Choroid plexus epithelial cell (primary cell): ENCODE data around the gene CYP4F22.
"Not testable (repeated sequence)": the region's sequence is repeated elsewhere in the genome, so short reads cannot be mapped to it uniquely, and the experiment has no call there.

ENCODE experiments used
- DNase-seq: peaks from one replicate; pipeline ENCODE4 v3.0.0-alpha.2; 2010; ENCODE audit warnings: low read depth
- H3K4me3 ChIP-seq: 2 replicates; pipeline ENCODE4 v1.5.1; 2011; ENCODE audit warnings: low read depth, mild to moderate bottlenecking, control low read depth, low read length, moderate library complexity
- TF ChIP-seq, protein P1 (sequence below): conservative IDR thresholded peaks from 2 replicates; pipeline ENCODE4 v1.5.1; 2011; ENCODE audit warnings: low read depth, mild to moderate bottlenecking, control low read depth, inconsistent platforms, low read length, moderate library complexity

CYP4F22 gene

DNA sequence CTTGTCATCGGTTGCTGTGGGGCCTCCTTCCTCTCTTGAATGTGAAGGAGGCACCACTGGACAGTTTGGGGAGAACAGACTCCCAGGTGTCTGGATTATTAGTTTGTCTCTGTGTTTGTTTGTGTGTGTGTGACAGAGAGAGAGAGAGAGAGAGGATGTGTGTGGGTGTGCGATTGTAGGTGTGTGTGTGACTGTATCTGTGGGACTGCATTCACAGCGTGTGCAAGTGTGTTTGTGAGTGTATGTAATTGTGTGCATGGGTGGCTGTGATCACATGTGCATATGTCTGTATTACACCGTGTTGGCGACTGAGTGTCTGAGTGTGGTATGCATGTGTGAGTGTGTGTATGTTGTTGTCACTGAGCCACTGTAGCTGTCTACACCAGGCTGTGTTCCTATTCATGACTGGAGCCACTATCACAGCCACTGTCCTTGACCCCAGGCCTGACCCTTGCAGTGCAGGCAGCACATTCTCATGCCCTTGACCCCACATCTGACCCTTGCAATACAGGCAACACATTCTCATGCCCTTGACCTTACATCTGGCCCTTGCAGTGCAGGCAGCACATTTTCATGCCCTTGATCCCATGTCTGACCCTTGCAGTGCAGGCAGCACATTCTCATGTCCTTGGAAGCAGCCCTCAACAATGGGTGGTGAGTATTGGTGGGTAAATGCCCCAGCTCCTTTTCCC, 81.6 kb downstream of the CYP4F22 start:
- H3K4me3 ChIP-seq, result no peak overlapping the region
- TF ChIP-seq, protein P1, sequence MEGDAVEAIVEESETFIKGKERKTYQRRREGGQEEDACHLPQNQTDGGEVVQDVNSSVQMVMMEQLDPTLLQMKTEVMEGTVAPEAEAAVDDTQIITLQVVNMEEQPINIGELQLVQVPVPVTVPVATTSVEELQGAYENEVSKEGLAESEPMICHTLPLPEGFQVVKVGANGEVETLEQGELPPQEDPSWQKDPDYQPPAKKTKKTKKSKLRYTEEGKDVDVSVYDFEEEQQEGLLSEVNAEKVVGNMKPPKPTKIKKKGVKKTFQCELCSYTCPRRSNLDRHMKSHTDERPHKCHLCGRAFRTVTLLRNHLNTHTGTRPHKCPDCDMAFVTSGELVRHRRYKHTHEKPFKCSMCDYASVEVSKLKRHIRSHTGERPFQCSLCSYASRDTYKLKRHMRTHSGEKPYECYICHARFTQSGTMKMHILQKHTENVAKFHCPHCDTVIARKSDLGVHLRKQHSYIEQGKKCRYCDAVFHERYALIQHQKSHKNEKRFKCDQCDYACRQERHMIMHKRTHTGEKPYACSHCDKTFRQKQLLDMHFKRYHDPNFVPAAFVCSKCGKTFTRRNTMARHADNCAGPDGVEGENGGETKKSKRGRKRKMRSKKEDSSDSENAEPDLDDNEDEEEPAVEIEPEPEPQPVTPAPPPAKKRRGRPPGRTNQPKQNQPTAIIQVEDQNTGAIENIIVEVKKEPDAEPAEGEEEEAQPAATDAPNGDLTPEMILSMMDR, result no peak
- DNase-seq, result no peak

DNA sequence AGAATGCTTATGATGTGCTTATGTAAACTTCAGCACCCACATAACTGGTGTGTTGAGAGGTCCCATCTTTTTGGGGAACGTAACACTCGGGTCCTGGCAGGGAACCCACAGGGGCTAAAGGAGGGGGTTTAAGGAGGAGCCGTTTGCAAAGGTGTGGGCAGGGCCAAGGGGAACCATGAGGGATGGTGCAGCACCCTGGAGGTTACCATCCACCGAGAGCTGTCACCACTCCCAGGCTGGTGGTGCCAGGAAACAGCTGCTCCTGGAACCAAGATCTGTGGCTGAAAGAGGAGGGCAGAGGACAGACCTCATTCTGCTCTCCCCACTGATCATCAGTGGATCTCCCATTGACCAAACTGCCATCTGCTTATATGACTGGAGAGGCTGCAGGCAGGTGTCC, 83.5 kb downstream of the CYP4F22 start:
- DNase-seq, result no peak
- TF ChIP-seq, protein P1, result no peak
- H3K4me3 ChIP-seq, result no peak overlapping the region

DNA sequence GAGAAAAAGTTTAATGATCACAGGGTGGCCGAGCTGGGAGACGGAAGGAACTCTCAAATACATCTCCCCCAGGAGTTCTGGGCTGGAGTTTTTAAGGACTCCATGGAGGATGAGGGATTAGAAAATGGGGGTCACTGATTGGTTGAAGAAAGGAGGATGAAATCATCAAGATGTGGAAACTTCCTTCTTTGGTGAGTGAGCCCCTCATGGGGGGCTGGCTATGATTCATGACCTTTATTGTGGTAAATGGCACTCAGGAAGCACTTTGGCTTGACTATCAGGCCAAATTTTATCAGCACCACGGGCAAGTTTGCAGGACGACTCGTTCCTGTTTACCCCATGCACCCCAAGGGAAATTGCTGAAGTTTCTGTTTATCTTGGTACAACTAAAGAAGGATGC, 84.2 kb downstream of the CYP4F22 start:
- DNase-seq, H3K4me3 ChIP-seq: not testable (repeated sequence)

DNA sequence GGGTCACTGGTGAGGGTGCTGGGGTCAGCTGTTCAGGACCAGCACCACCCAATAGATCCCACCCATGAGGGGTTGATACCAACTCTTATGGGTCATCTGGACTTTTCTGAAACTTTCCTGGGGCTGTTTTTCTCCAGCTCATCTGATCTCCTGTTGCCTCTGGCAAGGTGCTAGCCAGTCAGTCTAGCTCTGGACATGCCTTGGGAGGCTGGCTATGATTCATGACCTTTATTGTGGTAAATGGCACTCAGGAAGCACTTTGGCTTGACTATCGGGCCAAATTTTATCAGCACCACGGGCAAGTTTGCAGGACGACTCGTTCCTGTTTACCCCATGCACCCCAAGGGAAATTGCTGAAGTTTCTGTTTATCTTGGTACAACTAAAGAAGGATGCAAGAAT, 85.4 kb downstream of the CYP4F22 start:
- not testable (repeated sequence) for DNase-seq, H3K4me3 ChIP-seq

DNA sequence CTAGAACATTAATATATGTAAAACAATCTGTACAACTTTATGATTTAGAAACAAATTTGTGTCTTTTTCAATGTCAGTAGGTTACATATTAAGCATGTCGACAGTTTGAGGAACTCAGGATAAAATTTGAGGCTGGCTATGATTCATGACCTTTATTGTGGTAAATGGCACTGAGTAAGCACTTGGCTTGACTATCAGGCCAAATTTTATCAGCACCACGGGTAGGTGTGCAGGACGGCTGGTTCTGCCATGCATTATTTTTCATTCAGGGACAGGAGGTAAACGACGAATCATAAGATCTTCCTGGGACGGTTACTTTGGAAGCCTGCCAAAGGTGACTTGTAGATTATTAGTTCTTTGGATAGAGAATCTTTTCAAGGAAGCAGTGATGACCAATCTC, 86.7 kb downstream of the CYP4F22 start:
- TF ChIP-seq, protein P1, result no peak
- no peak overlapping the region for H3K4me3 ChIP-seq
- no peak for DNase-seq
